HCT116 (cell line): ENCODE measurements around the gene DENND2A. TPM values are rescaled to one million over a fixed set of nuclear protein-coding genes. Genes with fewer than 3 reads are reported as not detected.
A peak's percentile ranks its signal among the peaks of the same experiment; 100 is the strongest.

Experiments
- SIN3A ChIP-seq: IDR thresholded peaks from 2 replicates; pipeline ENCODE4 v1.6.1; 2012; ENCODE audit warnings: low read depth
- total RNA-seq: library from RNA; stranded (reverse); gene quantifications from one replicate; pipeline ENCODE4 v1.2.1, GENCODE V29; 2021; ENCODE audit not compliant: unreplicated experiment
- TF ChIP-seq, protein P1 (sequence below): IDR thresholded peaks from 2 replicates; pipeline ENCODE4 v1.6.1; 2012; ENCODE audit warnings: low read depth

The DENND2A gene
- total RNA-seq, 1 experiment from 2014 or later = 0.12 TPM

DNA sequence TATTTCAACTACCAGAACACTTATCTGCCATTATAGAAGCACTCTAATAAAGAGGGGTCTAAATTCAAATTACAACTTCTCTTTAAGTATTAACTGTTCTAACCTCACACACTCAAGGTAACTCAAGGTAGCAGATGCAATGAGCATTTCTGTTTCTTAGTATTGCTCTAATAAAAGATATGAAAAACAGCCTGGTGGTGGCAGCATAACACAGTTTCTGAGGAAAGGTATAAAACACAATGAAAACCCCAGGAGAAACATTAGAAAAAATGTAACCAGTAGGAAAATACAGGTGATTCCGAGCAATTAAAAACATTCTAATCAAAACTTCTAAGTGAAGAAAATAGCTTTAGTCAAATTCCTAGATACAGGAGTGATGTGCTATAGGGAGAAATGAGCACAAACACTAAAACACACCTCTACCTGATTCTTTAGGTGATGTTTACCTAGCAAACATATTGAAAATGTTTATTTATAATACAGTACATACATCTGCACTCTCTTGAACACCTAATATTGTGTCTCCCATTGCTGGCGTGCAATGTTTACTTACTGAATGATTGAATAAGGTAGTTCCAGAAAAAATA, 164.8 kb downstream of the DENND2A start (continued):
- TF ChIP-seq, protein P1, sequence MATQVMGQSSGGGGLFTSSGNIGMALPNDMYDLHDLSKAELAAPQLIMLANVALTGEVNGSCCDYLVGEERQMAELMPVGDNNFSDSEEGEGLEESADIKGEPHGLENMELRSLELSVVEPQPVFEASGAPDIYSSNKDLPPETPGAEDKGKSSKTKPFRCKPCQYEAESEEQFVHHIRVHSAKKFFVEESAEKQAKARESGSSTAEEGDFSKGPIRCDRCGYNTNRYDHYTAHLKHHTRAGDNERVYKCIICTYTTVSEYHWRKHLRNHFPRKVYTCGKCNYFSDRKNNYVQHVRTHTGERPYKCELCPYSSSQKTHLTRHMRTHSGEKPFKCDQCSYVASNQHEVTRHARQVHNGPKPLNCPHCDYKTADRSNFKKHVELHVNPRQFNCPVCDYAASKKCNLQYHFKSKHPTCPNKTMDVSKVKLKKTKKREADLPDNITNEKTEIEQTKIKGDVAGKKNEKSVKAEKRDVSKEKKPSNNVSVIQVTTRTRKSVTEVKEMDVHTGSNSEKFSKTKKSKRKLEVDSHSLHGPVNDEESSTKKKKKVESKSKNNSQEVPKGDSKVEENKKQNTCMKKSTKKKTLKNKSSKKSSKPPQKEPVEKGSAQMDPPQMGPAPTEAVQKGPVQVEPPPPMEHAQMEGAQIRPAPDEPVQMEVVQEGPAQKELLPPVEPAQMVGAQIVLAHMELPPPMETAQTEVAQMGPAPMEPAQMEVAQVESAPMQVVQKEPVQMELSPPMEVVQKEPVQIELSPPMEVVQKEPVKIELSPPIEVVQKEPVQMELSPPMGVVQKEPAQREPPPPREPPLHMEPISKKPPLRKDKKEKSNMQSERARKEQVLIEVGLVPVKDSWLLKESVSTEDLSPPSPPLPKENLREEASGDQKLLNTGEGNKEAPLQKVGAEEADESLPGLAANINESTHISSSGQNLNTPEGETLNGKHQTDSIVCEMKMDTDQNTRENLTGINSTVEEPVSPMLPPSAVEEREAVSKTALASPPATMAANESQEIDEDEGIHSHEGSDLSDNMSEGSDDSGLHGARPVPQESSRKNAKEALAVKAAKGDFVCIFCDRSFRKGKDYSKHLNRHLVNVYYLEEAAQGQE = no peak
- TF ChIP-seq SIN3A = 0 out of 2 replicates have a peak, but pooled peaks have one; percentile 20

Other genes starting within 250 kb of the DENND2A start
- 41.8 TPM for gene SLC37A3, start 242.3 kb downstream of the DENND2A start, total RNA-seq
- 2.6 TPM for gene RAB19, start 236.8 kb downstream of the DENND2A start, total RNA-seq
- 95.0 TPM for gene MKRN1, start 161.3 kb downstream of the DENND2A start, total RNA-seq
- 16.9 TPM for gene ADCK2, start 32.1 kb upstream of the DENND2A start, total RNA-seq
- gene NDUFB2, start 55.9 kb upstream of the DENND2A start, total RNA-seq = 143 TPM